Effector memory CD8-positive, alpha-beta T cell (primary cell): ENCODE measurements around the gene S100A16.
"Not testable (repeated sequence)": the region's sequence is repeated elsewhere in the genome, so short reads cannot be mapped to it uniquely, and the experiment has no call there.

Source experiments
- ATAC-seq: fragments of 150-1000 bp; cut with Tn5 transposase; replicated peaks from 2 replicates; pipeline ENCODE4 v1.10.0; 2021; ENCODE audit warnings: mild to moderate bottlenecking, moderate library complexity
- DNase-seq, 3 experiments: peaks; one replicate each; pipeline ENCODE4 v3.0.0; 2021
- H3K27ac Mint-ChIP-seq, 2 donors: one replicate each; pipeline ENCODE4 v1.8.0; 2022; ENCODE audit warnings: mild to moderate bottlenecking in 2 of 2, mixed read lengths in 2 of 2, moderate library complexity in 2 of 2
- H3K27me3 Mint-ChIP-seq, 2 donors: one replicate each; pipeline ENCODE4 v1.8.0; 2022; ENCODE audit warnings: mixed read lengths in 2 of 2
- H3K36me3 Mint-ChIP-seq: one replicate; pipeline ENCODE4 v1.8.0; 2022; ENCODE audit warnings: mild to moderate bottlenecking, moderate library complexity, mixed read lengths; ENCODE audit not compliant: insufficient read depth
- H3K4me1 Mint-ChIP-seq, 2 donors: one replicate each; pipeline ENCODE4 v1.8.0; 2022; ENCODE audit warnings: low read depth in 2 of 2, mixed read lengths in 2 of 2
- H3K4me3 Mint-ChIP-seq, 2 donors: one replicate each; pipeline ENCODE4 v1.8.0; 2022; ENCODE audit warnings: mild to moderate bottlenecking in 2 of 2, mixed read lengths in 2 of 2, moderate library complexity in 2 of 2
- H3K9me3 Mint-ChIP-seq, 2 donors: one replicate each; pipeline ENCODE4 v1.8.0; 2022; ENCODE audit warnings: mixed read lengths in 2 of 2

The S100A16 gene

GRCh38 chr1:153647346-153647714 lies 34.4 kb upstream of the S100A16 start:
- Mint-ChIP-seq H3K27ac (peak overlapping the region in 1 of 2 donors; percentile 75), H3K4me1 (peaks cover 38 to 45% of the 10 kb centered on the region in 2 donors), H3K4me3 (no peak overlapping the region), H3K9me3 (no peaks in the 10 kb centered on the region), H3K27me3 (no peaks in the 10 kb centered on the region), H3K36me3 (peaks cover 54% of the 10 kb centered on the region)
- ATAC-seq, result no peak
- no peak for DNase-seq

GRCh38 chr1:153646672-153647345 lies 33.9 kb upstream of the S100A16 start:
- Mint-ChIP-seq H3K36me3 (peaks cover 59% of the 10 kb centered on the region), H3K27me3 (no peaks in the 10 kb centered on the region), H3K27ac (peak overlapping the region in 1 of 2 donors; percentile 75), H3K4me3 (no peak overlapping the region), H3K4me1 (peaks cover 40 to 50% of the 10 kb centered on the region in 2 donors), H3K9me3 (no peaks in the 10 kb centered on the region)
- DNase-seq (no peak), ATAC-seq (no peak)

GRCh38 chr1:153643816-153644215 lies 30.9 kb upstream of the S100A16 start:
- Mint-ChIP-seq H3K9me3 (no peaks in the 10 kb centered on the region), H3K4me3 (no peak overlapping the region), H3K27me3 (no peaks in the 10 kb centered on the region), H3K27ac (peak overlapping the region; percentile 62 to 86), H3K36me3 (peaks cover 87% of the 10 kb centered on the region), H3K4me1 (peaks cover 34 to 50% of the 10 kb centered on the region in 2 donors)
- ATAC-seq (no peak), DNase-seq (no peak)

- Mint-ChIP-seq H3K36me3 (peaks cover 94% of the 10 kb centered on the region), H3K4me1 (peaks cover 36 to 50% of the 10 kb centered on the region in 2 donors), H3K27ac (peak overlapping the region; percentile 62 to 86), H3K27me3 (no peaks in the 10 kb centered on the region), H3K4me3 (no peak overlapping the region), H3K9me3 (no peaks in the 10 kb centered on the region)
- no peak for DNase-seq
- no peak for ATAC-seq
These were observed 30.2 kb upstream of the S100A16 start for GRCh38 chr1:153643100-153643499.

GRCh38 chr1:153642161-153642560 lies 29.2 kb upstream of the S100A16 start:
- H3K4me1 Mint-ChIP-seq, result peaks cover 35 to 52% of the 10 kb centered on the region in 2 donors
- H3K27ac Mint-ChIP-seq, result peak overlapping the region in 1 of 2 donors; percentile 25
- DNase-seq, result no peak
- peaks cover 97% of the 10 kb centered on the region for H3K36me3 Mint-ChIP-seq
- ATAC-seq, result no peak
- no peaks in the 10 kb centered on the region for H3K9me3 Mint-ChIP-seq
- H3K4me3 Mint-ChIP-seq, result no peak overlapping the region
- H3K27me3 Mint-ChIP-seq, result no peaks in the 10 kb centered on the region

GRCh38 chr1:153640861-153641260 lies 27.9 kb upstream of the S100A16 start:
- Mint-ChIP-seq H3K36me3 (peaks cover 97% of the 10 kb centered on the region), H3K27ac (peak overlapping the region; percentile 25 to 38), H3K4me3 (no peak overlapping the region), H3K9me3 (no peaks in the 10 kb centered on the region), H3K4me1 (peaks cover 33 to 52% of the 10 kb centered on the region in 2 donors), H3K27me3 (no peaks in the 10 kb centered on the region)
- DNase-seq, result no peak
- no peak for ATAC-seq

GRCh38 chr1:153640213-153640612 lies 27.3 kb upstream of the S100A16 start:
- Mint-ChIP-seq H3K4me1 (peaks cover 31 to 46% of the 10 kb centered on the region in 2 donors), H3K27ac (peak overlapping the region in 1 of 2 donors; percentile 38), H3K36me3 (peaks cover 92% of the 10 kb centered on the region)
- not testable (repeated sequence) for H3K27me3 Mint-ChIP-seq, DNase-seq, ATAC-seq, H3K9me3 Mint-ChIP-seq, H3K4me3 Mint-ChIP-seq

GRCh38 chr1:153639280-153639679 lies 26.3 kb upstream of the S100A16 start:
- Mint-ChIP-seq H3K4me1 (peaks cover 35 to 49% of the 10 kb centered on the region in 2 donors), H3K27me3 (no peaks in the 10 kb centered on the region), H3K27ac (no peak overlapping the region), H3K9me3 (no peaks in the 10 kb centered on the region), H3K4me3 (no peak overlapping the region), H3K36me3 (peaks cover 90% of the 10 kb centered on the region)
- DNase-seq, result no peak
- ATAC-seq, result no peak

GRCh38 chr1:153638261-153638660 lies 25.3 kb upstream of the S100A16 start:
- Mint-ChIP-seq H3K4me1 (peaks cover 33 to 46% of the 10 kb centered on the region in 2 donors), H3K9me3 (no peaks in the 10 kb centered on the region), H3K27me3 (no peaks in the 10 kb centered on the region), H3K4me3 (no peak overlapping the region), H3K36me3 (peaks cover 90% of the 10 kb centered on the region), H3K27ac (peak overlapping the region in 1 of 2 donors; percentile 29)
- ATAC-seq (no peak), DNase-seq (no peak)

- Mint-ChIP-seq H3K27me3 (no peaks in the 10 kb centered on the region), H3K9me3 (no peaks in the 10 kb centered on the region), H3K4me1 (peaks cover 34 to 35% of the 10 kb centered on the region in 2 donors), H3K4me3 (peak overlapping the region; percentile 99 to 100), H3K27ac (peak overlapping the region; percentile 100), H3K36me3 (peaks cover 76% of the 10 kb centered on the region)
- ATAC-seq, result no peak
- DNase-seq, result no peak
These were observed 23.4 kb upstream of the S100A16 start for GRCh38 chr1:153636312-153636711.

- DNase-seq (no peak), ATAC-seq (no peak)
- Mint-ChIP-seq H3K4me3 (peak overlapping the region; percentile 99 to 100), H3K27me3 (no peaks in the 10 kb centered on the region), H3K9me3 (no peaks in the 10 kb centered on the region), H3K4me1 (peaks cover 30 to 34% of the 10 kb centered on the region in 2 donors), H3K36me3 (peaks cover 71% of the 10 kb centered on the region), H3K27ac (peak overlapping the region; percentile 100)
These were observed 22.9 kb upstream of the S100A16 start for GRCh38 chr1:153635872-153636271.

- H3K36me3 Mint-ChIP-seq, result peaks cover 57% of the 10 kb centered on the region
- peaks cover 28 to 34% of the 10 kb centered on the region in 2 donors for H3K4me1 Mint-ChIP-seq
- H3K27me3 Mint-ChIP-seq, result no peaks in the 10 kb centered on the region
- H3K27ac Mint-ChIP-seq, result peak within 1 kb of the TSS; percentile 100
- H3K4me3 Mint-ChIP-seq, result peak within 1 kb of the TSS; percentile 99 to 100
- DNase-seq, result peak; percentile 94 to 99 (median 98)
- peak; percentile 86 for ATAC-seq
- no peaks in the 10 kb centered on the region for H3K9me3 Mint-ChIP-seq
These were observed 21.1 kb upstream of the S100A16 start, which contains the start of gene CHTOP for GRCh38 chr1:153633754-153634665. Gene CHTOP (plus strand): TSS chr1:153634066. CDS start chr1:153636589, 2,523 bp downstream.

GRCh38 chr1:153633161-153633753 lies 20.3 kb upstream of the S100A16 start:
- H3K27me3 Mint-ChIP-seq, result no peaks in the 10 kb centered on the region
- H3K36me3 Mint-ChIP-seq, result peaks cover 50% of the 10 kb centered on the region
- DNase-seq (no peak), ATAC-seq (no peak)
- H3K4me1 Mint-ChIP-seq, result peaks cover 28 to 34% of the 10 kb centered on the region in 2 donors
- peak overlapping the region; percentile 100 for H3K27ac Mint-ChIP-seq
- no peaks in the 10 kb centered on the region for H3K9me3 Mint-ChIP-seq
- H3K4me3 Mint-ChIP-seq, result peak overlapping the region; percentile 99 to 100
